HepG2 (cell line): Measurements from ENCODE around the gene MLLT1. TPM values are rescaled to one million over a fixed set of nuclear protein-coding genes. Genes with fewer than 3 reads are reported as not detected.

Source experiments
- GATAD1 ChIP-seq: IDR thresholded peaks from 2 replicates; pipeline ENCODE4 v1.6.1; 2016; ENCODE audit warnings: missing genetic modification reagents, missing compliant biosample characterization
- KAT8 ChIP-seq: IDR thresholded peaks from 2 replicates; pipeline ENCODE4 v1.6.1; 2016; ENCODE audit warnings: missing genetic modification reagents, missing compliant biosample characterization
- NFAT5 ChIP-seq: sonication (generic); formaldehyde crosslinking; IDR thresholded peaks from 2 replicates; pipeline ENCODE4 v1.4.0; 2020; ENCODE audit warnings: missing genetic modification reagents
- RAD21 ChIP-seq: fragments of 450-650 bp; formaldehyde crosslinking; IDR thresholded peaks from 2 replicates; pipeline ENCODE4 v1.5.0; 2020; ENCODE audit warnings: mild to moderate bottlenecking
- REL ChIP-seq: sonication (generic); formaldehyde crosslinking; conservative IDR thresholded peaks from 2 replicates; pipeline ENCODE4 v1.8.0; 2022; ENCODE audit warnings: mild to moderate bottlenecking, missing genetic modification reagents, moderate library complexity
- SKI ChIP-seq: fragments of 450-650 bp; IDR thresholded peaks from one replicate; pipeline ENCODE4 v1.6.1; 2018; ENCODE audit warnings: mild to moderate bottlenecking; ENCODE audit not compliant: partially characterized antibody
- SP4 ChIP-seq: sonication (generic); formaldehyde crosslinking; IDR thresholded peaks from 2 replicates; pipeline ENCODE4 v1.8.1; 2023; ENCODE audit warnings: mild to moderate bottlenecking, missing genetic modification reagents
- TFE3 ChIP-seq: IDR thresholded peaks from 2 replicates; pipeline ENCODE4 v1.6.1; 2016
- YEATS2 ChIP-seq: sonication (generic); formaldehyde crosslinking; IDR thresholded peaks from 2 replicates; pipeline ENCODE4 v1.4.0; 2020; ENCODE audit warnings: missing genetic modification reagents, borderline replicate concordance
- ZBTB43 ChIP-seq: sonication (generic); formaldehyde crosslinking; conservative IDR thresholded peaks from 2 replicates; pipeline ENCODE4 v1.4.0; 2020; ENCODE audit warnings: missing genetic modification reagents
- ZNF121 ChIP-seq: sonication (generic); formaldehyde crosslinking; IDR thresholded peaks from 2 replicates; pipeline ENCODE4 v1.5.0; 2020; ENCODE audit warnings: mild to moderate bottlenecking, missing genetic modification reagents
- ZNF232 ChIP-seq: sonication (generic); formaldehyde crosslinking; IDR thresholded peaks from 2 replicates; pipeline ENCODE4 v1.4.0; 2020; ENCODE audit warnings: missing genetic modification reagents, borderline replicate concordance
- ZNF253 ChIP-seq: sonication (generic); formaldehyde crosslinking; IDR thresholded peaks from 2 replicates; pipeline ENCODE4 v1.8.0; 2022; ENCODE audit warnings: mild to moderate bottlenecking, missing genetic modification reagents, borderline replicate concordance
- ZNF331 ChIP-seq: sonication (generic); formaldehyde crosslinking; IDR thresholded peaks from 2 replicates; pipeline ENCODE4 v1.4.0; 2020; ENCODE audit warnings: missing genetic modification reagents
- ZNF432 ChIP-seq: sonication (generic); formaldehyde crosslinking; IDR thresholded peaks from 2 replicates; pipeline ENCODE4 v1.5.0; 2020; ENCODE audit warnings: missing genetic modification reagents, mild to moderate bottlenecking, borderline replicate concordance
- polyA plus RNA-seq, 8 experiments: library from polyadenylated mRNA; depleted of rRNA in 3 of 8; stranded (reverse) in 7 of 8; unstranded in 1 of 8; fragments of >200 nt; fragmentation: Illumina TruSeq in 4 of 8; extraction: Trizol in 4 of 8; gene quantifications; 2 replicates each; pipeline versions ENCODE4 v1.2.1 to v1.2.3, GENCODE V29; 2011 to 2016; ENCODE audit warnings: low read depth in 4 of 8, missing spikeins in 1 of 8, mixed read lengths in 1 of 8; ENCODE audit not compliant: insufficient read depth in 1 of 8
- total RNA-seq, 5 experiments: library from RNA; depleted of rRNA; stranded (reverse); fragments of >200 nt; fragmentation: Illumina TruSeq; extraction: Trizol; gene quantifications; 2 replicates each; pipeline ENCODE4 v1.2.3, GENCODE V29; 2016; ENCODE audit warnings: low read depth in 1 of 5
- TF ChIP-seq, protein P1 (sequence below): sonication (generic); formaldehyde crosslinking; conservative IDR thresholded peaks from 2 replicates; pipeline ENCODE4 v1.4.0; 2020; ENCODE audit warnings: missing genetic modification reagents
- TF ChIP-seq, protein P2 (sequence below): sonication (generic); formaldehyde crosslinking; IDR thresholded peaks from 2 replicates; pipeline ENCODE4 v1.4.0; 2020; ENCODE audit warnings: missing genetic modification reagents

Gene MLLT1
- total and polyA plus RNA-seq, 2 of the 13 experiments (the other 11 are each of a cell fraction or from before 2014, with no cell fraction given), result 11.7 to 12.2 TPM

DNA sequence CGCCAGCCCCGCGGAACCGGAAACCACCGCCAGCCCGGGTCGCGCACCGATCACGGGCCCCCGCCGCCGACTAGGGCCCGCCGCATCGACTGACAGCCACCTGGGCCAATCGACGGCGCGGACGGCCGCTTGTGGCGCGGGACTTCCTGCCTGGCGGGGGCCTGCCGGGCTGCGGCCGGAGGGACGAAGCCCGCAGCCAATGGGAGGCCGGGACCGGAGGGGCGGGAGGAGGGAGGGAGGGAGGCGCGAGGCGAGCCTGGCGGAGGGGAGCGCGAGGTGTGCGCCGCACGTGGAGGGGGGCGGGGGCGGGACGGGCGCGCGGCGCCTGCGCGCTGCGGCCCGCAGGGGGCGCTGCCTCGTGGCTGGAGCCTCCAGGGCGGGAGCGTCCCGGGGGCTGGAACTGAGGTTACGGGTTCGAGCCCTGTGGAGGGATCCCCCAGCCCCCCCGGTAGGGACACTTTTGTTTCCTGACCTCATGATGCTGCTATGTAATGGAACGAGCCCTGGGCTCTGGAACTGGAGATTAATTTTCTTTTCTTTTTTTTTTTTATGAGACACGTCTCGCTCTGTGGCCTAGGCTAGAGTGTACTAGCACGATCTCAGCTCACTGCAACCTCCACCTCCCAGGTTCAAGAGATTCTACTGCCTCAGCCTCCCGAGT, at the start of gene MLLT1 (continued):
- TF ChIP-seq YEATS2 (CRISPR knock-in tag) (0 out of 2 replicates have a peak, but pooled peaks have one; percentile 38), ZNF121 (CRISPR knock-in tag) (0 out of 2 replicates have a peak, but pooled peaks have one; percentile 20), ZNF232 (CRISPR knock-in tag) (0 out of 2 replicates have a peak, but pooled peaks have one; percentile 60), ZBTB43 (CRISPR knock-in tag) (peak; percentile 64; the same call in 1 of the 2 replicates), SP4 (peak; percentile 60; the same call in 1 of the 2 replicates), KAT8 (peak; percentile 70), NFAT5 (CRISPR knock-in tag) (peak; percentile 75; the same call in 1 of the 2 replicates), ZNF432 (CRISPR knock-in tag) (no peak), REL (CRISPR knock-in tag) (peak; percentile 88), GATAD1 (peak; percentile 68; the same call in 1 of the 2 replicates), TFE3 (CRISPR knock-in tag) (no peak; the same call in none of the 2 replicates), RAD21 (peak; percentile 59; the same call in 1 of the 2 replicates), ZNF253 (CRISPR knock-in tag) (0 out of 2 replicates have a peak, but pooled peaks have one; percentile 17), ZNF331 (peak; percentile 65; the same call in 1 of the 2 replicates), SKI (peak; percentile 70)
- TF ChIP-seq, protein P1, sequence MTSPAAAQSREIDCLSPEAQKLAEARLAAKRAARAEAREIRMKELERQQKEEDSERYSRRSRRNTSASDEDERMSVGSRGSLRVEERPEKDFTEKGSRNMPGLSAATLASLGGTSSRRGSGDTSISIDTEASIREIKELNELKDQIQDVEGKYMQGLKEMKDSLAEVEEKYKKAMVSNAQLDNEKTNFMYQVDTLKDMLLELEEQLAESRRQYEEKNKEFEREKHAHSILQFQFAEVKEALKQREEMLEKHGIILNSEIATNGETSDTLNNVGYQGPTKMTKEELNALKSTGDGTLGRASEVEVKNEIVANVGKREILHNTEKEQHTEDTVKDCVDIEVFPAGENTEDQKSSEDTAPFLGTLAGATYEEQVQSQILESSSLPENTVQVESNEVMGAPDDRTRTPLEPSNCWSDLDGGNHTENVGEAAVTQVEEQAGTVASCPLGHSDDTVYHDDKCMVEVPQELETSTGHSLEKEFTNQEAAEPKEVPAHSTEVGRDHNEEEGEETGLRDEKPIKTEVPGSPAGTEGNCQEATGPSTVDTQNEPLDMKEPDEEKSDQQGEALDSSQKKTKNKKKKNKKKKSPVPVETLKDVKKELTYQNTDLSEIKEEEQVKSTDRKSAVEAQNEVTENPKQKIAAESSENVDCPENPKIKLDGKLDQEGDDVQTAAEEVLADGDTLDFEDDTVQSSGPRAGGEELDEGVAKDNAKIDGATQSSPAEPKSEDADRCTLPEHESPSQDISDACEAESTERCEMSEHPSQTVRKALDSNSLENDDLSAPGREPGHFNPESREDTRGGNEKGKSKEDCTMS (CRISPR knock-in tag), result no peak
- TF ChIP-seq, protein P2, sequence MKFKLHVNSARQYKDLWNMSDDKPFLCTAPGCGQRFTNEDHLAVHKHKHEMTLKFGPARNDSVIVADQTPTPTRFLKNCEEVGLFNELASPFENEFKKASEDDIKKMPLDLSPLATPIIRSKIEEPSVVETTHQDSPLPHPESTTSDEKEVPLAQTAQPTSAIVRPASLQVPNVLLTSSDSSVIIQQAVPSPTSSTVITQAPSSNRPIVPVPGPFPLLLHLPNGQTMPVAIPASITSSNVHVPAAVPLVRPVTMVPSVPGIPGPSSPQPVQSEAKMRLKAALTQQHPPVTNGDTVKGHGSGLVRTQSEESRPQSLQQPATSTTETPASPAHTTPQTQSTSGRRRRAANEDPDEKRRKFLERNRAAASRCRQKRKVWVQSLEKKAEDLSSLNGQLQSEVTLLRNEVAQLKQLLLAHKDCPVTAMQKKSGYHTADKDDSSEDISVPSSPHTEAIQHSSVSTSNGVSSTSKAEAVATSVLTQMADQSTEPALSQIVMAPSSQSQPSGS (CRISPR knock-in tag), result 0 out of 2 replicates have a peak, but pooled peaks have one; percentile 38
